ENCODE measurements around the gene IL1RAPL2. TPM values are rescaled to one million over a fixed set of nuclear protein-coding genes. Genes with fewer than 3 reads are reported as not detected.

The IL1RAPL2 gene
- total and polyA plus RNA-seq, 2 donors (not counting 3 experiments of a cell fraction or from before 2014, with no cell fraction given): not detected

GRCh38 chrX:105063743-105064142 is 497.7 kb downstream of the IL1RAPL2 start:
- Histone ChIP-seq H3K36me3 (ENCODE audit: control insufficient read depth in 2 of 2, extremely low read depth in 1 of 2, insufficient read depth in 2 of 2, low read length in 2 of 2) (no peaks in the 10 kb centered on the region), H3K4me3 (replicated peaks in 1 of 3; ENCODE audit: insufficient read depth in 1 of 3, low read depth in 1 of 3, low read length in 3 of 3) (no peak overlapping the region), H3K9ac (replicated peaks; ENCODE audit: extremely low read depth, insufficient read depth, low read length) (no peak overlapping the region), H3K9me1 (replicated peaks; ENCODE audit: control insufficient read depth, extremely low read depth, insufficient read depth, low read length) (no peaks in the 10 kb centered on the region), H3K27me3 (ENCODE audit: control insufficient read depth in 2 of 2, insufficient read depth in 2 of 2, low read length in 2 of 2) (no peaks in the 10 kb centered on the region), H3K4me2 (ENCODE audit: insufficient read depth, low read length) (no peak overlapping the region), H2AFZ (ENCODE audit: low read depth, low read length) (no peak overlapping the region), H3K4me1 (ENCODE audit: control insufficient read depth, extremely low read depth, insufficient read depth, low read length) (no peaks in the 10 kb centered on the region), H3K9me3 (replicated peaks; ENCODE audit: control insufficient read depth, insufficient read depth, low read length) (no peaks in the 10 kb centered on the region), H4K20me1 (replicated peaks; ENCODE audit: control insufficient read depth, extremely low read depth, insufficient read depth, low read length) (no peaks in the 10 kb centered on the region), H3K79me2 (ENCODE audit: control insufficient read depth, insufficient read depth, low read length) (no peaks in the 10 kb centered on the region), H3K27ac (ENCODE audit: insufficient read depth, low read depth, low read length) (no peak overlapping the region)
- CTCF ChIA-PET: no interaction called here
- intact Hi-C loops (cut with micrococcal nuclease): no loop called here
- BruUV-seq (replicated peaks): no TSS peak
- FAIRE-seq (no peak), DNase-seq (ENCODE audit: low read depth, low spot score) (no peak)
- POLR2A ChIA-PET: no interaction called here
- dilution Hi-C loops (cut with MboI; ENCODE audit: extremely low pct_ligation_motif_present, low sequenced_read_pairs): no loop called here
- no peak for TF ChIP-seq POLR2A (IDR thresholded peaks at IDR 0.05; ENCODE audit: low read depth, low read length)
- no peak for TF ChIP-seq JUN (IDR thresholded peaks at IDR 0.05; ENCODE audit: borderline replicate concordance, insufficient read depth, insufficient read length, low read depth)
- no peak for TF ChIP-seq MYC (IDR thresholded peaks at IDR 0.05; ENCODE audit: low read depth, low read length)
- TF ChIP-seq POLR2AphosphoS5 (IDR thresholded peaks at IDR 0.05; ENCODE audit: insufficient read depth, low read depth, low read length): no peak
- no peak for TF ChIP-seq EZH2 (IDR thresholded peaks at IDR 0.05; ENCODE audit: borderline replicate concordance, low read depth, low read length, severe bottlenecking)
- TF ChIP-seq MAX (IDR thresholded peaks at IDR 0.05; ENCODE audit: insufficient read depth, insufficient read length): no peak
- TF ChIP-seq CTCF (IDR thresholded peaks at IDR 0.05; ENCODE audit: extremely low read depth in 1 of 2, insufficient read depth in 1 of 2, low read depth in 1 of 2, low read length in 2 of 2): no peak
- TF ChIP-seq GATA2 (IDR thresholded peaks at IDR 0.05; ENCODE audit: insufficient read depth, insufficient read length, low read depth, low read length): no peak
- TF ChIP-seq FOS (IDR thresholded peaks at IDR 0.05; ENCODE audit: borderline replicate concordance, insufficient read depth, low read length): no peak
